Activated CD8-positive, alpha-beta T cell treated with anti-CD3 and anti-CD28 coated beads for 36 hours (primary cell): ENCODE results near the gene HOXC11. TPM values are rescaled to one million over a fixed set of nuclear protein-coding genes. Genes with fewer than 3 reads are reported as not detected.

Experiments used
- ATAC-seq: fragments of 200-7000 bp; cut with Tn5 transposase; one replicate; pipeline ENCODE4 v1.10.0; 2021; ENCODE audit warnings: mild to moderate bottlenecking, moderate library complexity
- CTCF ChIA-PET: fragments of 350-600 bp; sonication (Branson Sonifier 250); formaldehyde crosslinking; loops from one replicate; lab custom pipeline; 2021; ENCODE audit warnings: antibody characterized with exemption; lab: Charles Lee
- POLR2A ChIA-PET: fragments of 350-600 bp; sonication (Branson Sonifier 250); formaldehyde crosslinking; loops from one replicate; lab custom pipeline; 2021; ENCODE audit warnings: antibody characterized with exemption; lab: Charles Lee
- DNase-seq: peaks from one replicate; pipeline ENCODE4 v3.0.0-alpha.2; 2020
- H3K27ac Mint-ChIP-seq: one replicate; pipeline ENCODE4 v1.8.0; 2021; ENCODE audit warnings: mild to moderate bottlenecking, mixed read lengths
- H3K27me3 Mint-ChIP-seq: one replicate; pipeline ENCODE4 v1.8.0; 2021; ENCODE audit warnings: mixed read lengths
- H3K36me3 Mint-ChIP-seq: one replicate; pipeline ENCODE4 v1.8.0; 2021; ENCODE audit warnings: low read depth, mixed read lengths
- H3K4me1 Mint-ChIP-seq: one replicate; pipeline ENCODE4 v1.8.0; 2021; ENCODE audit warnings: low read depth, mixed read lengths
- H3K4me3 Mint-ChIP-seq: one replicate; pipeline ENCODE4 v1.8.0; 2021; ENCODE audit warnings: mild to moderate bottlenecking, moderate library complexity, mixed read lengths
- H3K9me3 Mint-ChIP-seq: one replicate; pipeline ENCODE4 v1.8.0; 2021; ENCODE audit warnings: mixed read lengths
- CTCF ChIP-seq: fragments of 200-600 bp; IDR thresholded peaks from one replicate; pipeline ENCODE4 v1.8.0; 2022; ENCODE audit warnings: antibody characterized with exemption, mild to moderate bottlenecking
- intact Hi-C: fragments of 100-400 bp; cut with micrococcal nuclease; formaldehyde crosslinking; loops from one replicate; pipeline ENCODE4 v1.10.0; 2022
- total RNA-seq, 2 experiments: library from RNA; stranded (reverse); gene quantifications; one replicate each; pipeline ENCODE4 v1.2.3, GENCODE V29; 2021

The HOXC11 gene
- total RNA-seq, 2 experiments from 2014 or later, result not detected

GRCh38 chr12:53951577-53952334 is 21.2 kb upstream of the HOXC11 start:
- TF ChIP-seq CTCF, result no peak
- Mint-ChIP-seq H3K27me3 (peaks cover 92% of the 10 kb centered on the region), H3K4me3 (peak overlapping the region; percentile 5), H3K27ac (no peak overlapping the region), H3K4me1 (peaks cover 16% of the 10 kb centered on the region), H3K36me3 (no peaks in the 10 kb centered on the region), H3K9me3 (no peaks in the 10 kb centered on the region)
- CTCF ChIA-PET, result interaction anchor here (0.6 to 2.3 kb wide), 6 partner anchors 9 to 256 kb away, joined by 3 to 10 read pairs (median 4); no protein-coding TSS in a partner anchor
- no peak for DNase-seq
- ATAC-seq, result no peak
- POLR2A ChIA-PET, result interaction anchor here (0.8 to 1.0 kb wide), 3 partner anchors 11 to 41 kb away, joined by 3 read pairs; no protein-coding TSS in a partner anchor
- intact Hi-C loops, result no loop called here

- peaks cover 94% of the 10 kb centered on the region for H3K27me3 Mint-ChIP-seq
- ChIA-PET CTCF (interaction anchor here (1.0 to 2.3 kb wide), 6 partner anchors 16 to 256 kb away, joined by 3 to 10 read pairs (median 4); partner anchors contain the start of gene HOXC5), POLR2A (interaction anchor here (0.8 to 1.0 kb wide), 3 partner anchors 10 to 40 kb away, joined by 3 read pairs; no protein-coding TSS in a partner anchor)
- intact Hi-C loops, result no loop called here
- no peak overlapping the region for H3K27ac Mint-ChIP-seq
- no peak for ATAC-seq
- H3K36me3 Mint-ChIP-seq, result no peaks in the 10 kb centered on the region
- H3K4me3 Mint-ChIP-seq, result no peak overlapping the region
- DNase-seq, result no peak
- no peak for TF ChIP-seq CTCF
- H3K4me1 Mint-ChIP-seq, result peaks cover 17% of the 10 kb centered on the region
- H3K9me3 Mint-ChIP-seq, result no peaks in the 10 kb centered on the region
Observed at GRCh38 chr12:53952335-53952694, 20.6 kb upstream of the HOXC11 start.

GRCh38 chr12:53952871-53953734 is 19.8 kb upstream of the HOXC11 start:
- ChIA-PET POLR2A (interaction anchor here (0.8 to 2.0 kb wide), 3 partner anchors 32 to 56 kb away, joined by 3 to 6 read pairs (median 4); partner anchors contain the start of genes HOXC10 and HOXC8), CTCF (interaction anchor here (0.7 to 2.3 kb wide), 7 partner anchors 32 to 255 kb away, joined by 3 to 10 read pairs (median 3); partner anchors contain the start of genes HOXC10 and HOXC5)
- no peak for TF ChIP-seq CTCF
- H3K36me3 Mint-ChIP-seq, result no peaks in the 10 kb centered on the region
- H3K9me3 Mint-ChIP-seq, result no peaks in the 10 kb centered on the region
- H3K4me1 Mint-ChIP-seq, result peaks cover 17% of the 10 kb centered on the region
- no peak overlapping the region for H3K27ac Mint-ChIP-seq
- no peak overlapping the region for H3K4me3 Mint-ChIP-seq
- DNase-seq (no peak), ATAC-seq (no peak)
- intact Hi-C loops, result no loop called here
- peaks cover 93% of the 10 kb centered on the region for H3K27me3 Mint-ChIP-seq

DNA sequence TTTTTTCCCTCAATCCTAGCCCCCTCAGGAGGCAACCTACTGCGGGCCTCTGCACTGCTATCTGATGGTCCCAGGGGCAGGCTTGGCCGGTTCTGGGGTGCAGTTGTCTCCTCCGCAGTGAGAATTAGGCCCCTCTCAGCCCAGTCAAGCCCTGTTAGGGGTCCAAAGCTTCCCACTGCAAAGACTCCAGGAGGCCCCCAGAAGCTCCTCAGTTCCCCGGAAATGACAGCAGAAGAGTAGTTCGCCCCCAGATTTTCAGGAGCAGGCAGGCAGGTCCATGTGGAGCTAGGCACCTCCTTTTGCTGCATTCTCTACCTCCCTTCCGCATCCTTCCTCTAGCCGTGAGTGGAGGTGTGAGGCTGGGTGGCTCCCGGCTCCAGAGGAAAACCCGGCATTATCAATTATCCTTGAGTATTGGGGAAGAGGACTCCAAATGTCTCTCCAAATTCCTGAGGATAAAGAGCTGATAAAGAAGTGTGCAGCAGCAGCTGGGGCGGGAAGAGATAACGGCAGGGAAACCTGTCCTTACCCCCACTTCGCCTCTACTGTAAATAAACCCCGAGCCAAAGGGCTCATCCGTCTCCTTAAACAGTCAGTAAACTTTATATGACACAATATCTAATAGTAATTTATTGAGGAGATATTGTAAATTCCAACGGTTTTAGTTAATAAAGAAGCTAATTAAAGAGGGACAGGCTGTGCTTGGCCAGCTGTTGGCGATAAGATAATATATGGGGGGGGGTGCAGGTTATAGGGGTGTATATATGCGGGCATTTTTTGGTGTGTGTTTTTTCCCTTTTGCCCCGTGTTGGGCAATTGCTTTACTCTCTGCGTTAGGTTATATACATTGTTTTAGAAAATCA is 18.9 kb upstream of the HOXC11 start:
- Mint-ChIP-seq H3K36me3 (no peaks in the 10 kb centered on the region), H3K4me3 (no peak overlapping the region), H3K27ac (no peak overlapping the region), H3K9me3 (no peaks in the 10 kb centered on the region), H3K27me3 (peaks cover 93% of the 10 kb centered on the region), H3K4me1 (peaks cover 17% of the 10 kb centered on the region)
- POLR2A ChIA-PET, result interaction anchor here (0.8 to 2.0 kb wide), 4 partner anchors 14 to 236 kb away, joined by 3 to 6 read pairs (median 4); partner anchors contain the start of genes HOXC10 and HOXC8
- intact Hi-C loops, result no loop called here
- no peak for DNase-seq
- ATAC-seq, result no peak
- CTCF ChIA-PET, result interaction anchor here (0.7 to 2.3 kb wide), 4 partner anchors 31 to 207 kb away, joined by 3 to 10 read pairs (median 3); partner anchors contain the start of gene HOXC10
- no peak for TF ChIP-seq CTCF
